ENCODE data around the gene CCDC191. TPM values are rescaled to one million over a fixed set of nuclear protein-coding genes. Genes with fewer than 3 reads are reported as not detected.
A peak's percentile ranks its signal among the peaks of the same experiment; 100 is the strongest.

Gene CCDC191
- total and polyA plus RNA-seq, 2 of the 4 experiments (the other 2 are of a cell fraction) = 0.72 to 1.1 TPM

- no peak within 1 kb of the TSS for H4K5ac ChIP-seq (ENCODE audit: low read depth, low read length)
- whole genome bisulfite sequencing, 2 experiments (ENCODE audit: extremely low coverage in 2 of 2, insufficient read length in 1 of 2) = 0% methylated on average over 27 of the region's 80 CpGs; no CpG with 5 or more reads in 1 of the 2 experiments
- TF ChIP-seq CEBPB (IDR thresholded peaks at IDR 0.05; ENCODE audit: low read depth, low read length) (no peak), MAZ (IDR thresholded peaks at IDR 0.05; ENCODE audit: borderline replicate concordance, low read depth, low read length) (peak; percentile 26; the same call in 1 of the 2 replicates), MXI1 (IDR thresholded peaks at IDR 0.05; ENCODE audit: borderline replicate concordance, low read depth, low read length) (peak; percentile 63; the same call in 1 of the 2 replicates), BHLHE40 (IDR thresholded peaks at IDR 0.05; ENCODE audit: low read depth, low read length) (peak; percentile 90), USF2 (IDR thresholded peaks at IDR 0.05; ENCODE audit: low read depth, low read length) (0 out of 2 replicates have a peak, but pooled peaks have one; percentile 23)
- POLR2A ChIA-PET (ENCODE audit: unreplicated experiment) = no interaction called here
- no peak within 1 kb of the TSS for H2BK20ac ChIP-seq (ENCODE audit: low read depth, low read length)
- H4K20me1 ChIP-seq (ENCODE audit: insufficient read depth, low read length) = no peaks in the 10 kb centered on the region
- no peaks in the 10 kb centered on the region for H3K36me3 ChIP-seq (ENCODE audit: control insufficient read depth, insufficient read depth, low read length)
- peak; percentile 34 for DNase-seq
- peaks cover 18% of the 10 kb centered on the region for H3K27me3 ChIP-seq (ENCODE audit: control insufficient read depth, insufficient read depth, low read length)
- no peaks in the 10 kb centered on the region; the same call in 1 of the 2 replicates for H3K4me1 ChIP-seq (ENCODE audit: control insufficient read depth, insufficient read depth, low read length)
- CTCF ChIA-PET = no interaction called here
- no peak within 1 kb of the TSS for H3K23ac ChIP-seq (ENCODE audit: low read depth, low read length)
- H3K9ac ChIP-seq (ENCODE audit: low read depth, low read length) = peak within 1 kb of the TSS; percentile 8
- H3K18ac ChIP-seq (ENCODE audit: low read depth, low read length) = no peak within 1 kb of the TSS
- in situ Hi-C loops (cut with MboI; ENCODE audit: low sequenced_read_pairs) (no loop called here), intact Hi-C loops (cut with micrococcal nuclease) (no loop called here), dilution Hi-C loops (cut with HindIII; ENCODE audit: low sequenced_read_pairs, unreplicated experiment) (no loop called here)
- no peaks in the 10 kb centered on the region for H3K79me1 ChIP-seq (ENCODE audit: low read depth in 1 of 2, low read length in 2 of 2)
- H2AK9ac ChIP-seq (replicated peaks; ENCODE audit: low read depth, low read length, poor library complexity) = peak within 1 kb of the TSS; percentile 76
- no peak within 1 kb of the TSS for H3K56ac ChIP-seq (ENCODE audit: extremely low read depth, insufficient read depth, low read length)
- H3K4ac ChIP-seq (ENCODE audit: low read depth, low read length) = no peak within 1 kb of the TSS
- H2BK5ac ChIP-seq (ENCODE audit: low read depth, low read length, poor library complexity, severe bottlenecking) = no peak within 1 kb of the TSS
- H3K9me1 ChIP-seq (ENCODE audit: insufficient read depth, low read length) = no peaks in the 10 kb centered on the region
- peak within 1 kb of the TSS; percentile 91 for H3K4me2 ChIP-seq (ENCODE audit: low read depth, low read length)
- peak; percentile 82 for ATAC-seq (ENCODE audit: low read depth)
- no peak within 1 kb of the TSS for H3K27ac ChIP-seq (ENCODE audit: insufficient read depth, low read length)
- H2AFZ ChIP-seq (replicated peaks; ENCODE audit: low read length, poor library complexity) = peak within 1 kb of the TSS; percentile 90
- no TSS peak for BruUV-seq (replicated peaks)
- no peak within 1 kb of the TSS for H3K14ac ChIP-seq (replicated peaks; ENCODE audit: low read depth, low read length)
- 0 out of 4 replicates have a peak within 1 kb of the TSS, but pooled peaks of 1 of the 2 experiments have one; percentile 58 for H4K8ac ChIP-seq (ENCODE audit: low read depth in 2 of 2, low read length in 2 of 2)
- no peak within 1 kb of the TSS for H2BK15ac ChIP-seq (ENCODE audit: low read depth, low read length)
- peak within 1 kb of the TSS; percentile 44 for H3K4me3 ChIP-seq (ENCODE audit: insufficient read depth, low read depth, low read length)
- H2AK5ac ChIP-seq (ENCODE audit: low read depth, low read length) = no peak within 1 kb of the TSS
- no peaks in the 10 kb centered on the region for H3K9me3 ChIP-seq (ENCODE audit: control insufficient read depth, insufficient read depth, low read length)
- H2BK120ac ChIP-seq (ENCODE audit: low read depth, low read length) = no peak within 1 kb of the TSS
- H4K91ac ChIP-seq (ENCODE audit: insufficient read depth, low read depth, low read length) = no peak within 1 kb of the TSS
Measured at GRCh38 chr3:113947372-113948014, 108.8 kb downstream of the CCDC191 start, which contains the start of gene ZDHHC23. TSS of gene ZDHHC23 (plus strand) at chr3:113948013. CDS start at chr3:113948803, 790 bp downstream.
